Stimulated activated CD8-positive, alpha-beta memory T cell treated with anti-CD3 and anti-CD28 coated beads, Interleukin-12 subunit alpha, Interleukin-12 subunit beta, amount 100 ng/mL, for 24 hours (primary cell): ENCODE data around the gene CDA.

ENCODE experiments used
- DNase-seq: peaks from one replicate; pipeline ENCODE4 v3.0.0-alpha.2; 2020; ENCODE audit errors: extremely low read depth

Gene CDA

DNA sequence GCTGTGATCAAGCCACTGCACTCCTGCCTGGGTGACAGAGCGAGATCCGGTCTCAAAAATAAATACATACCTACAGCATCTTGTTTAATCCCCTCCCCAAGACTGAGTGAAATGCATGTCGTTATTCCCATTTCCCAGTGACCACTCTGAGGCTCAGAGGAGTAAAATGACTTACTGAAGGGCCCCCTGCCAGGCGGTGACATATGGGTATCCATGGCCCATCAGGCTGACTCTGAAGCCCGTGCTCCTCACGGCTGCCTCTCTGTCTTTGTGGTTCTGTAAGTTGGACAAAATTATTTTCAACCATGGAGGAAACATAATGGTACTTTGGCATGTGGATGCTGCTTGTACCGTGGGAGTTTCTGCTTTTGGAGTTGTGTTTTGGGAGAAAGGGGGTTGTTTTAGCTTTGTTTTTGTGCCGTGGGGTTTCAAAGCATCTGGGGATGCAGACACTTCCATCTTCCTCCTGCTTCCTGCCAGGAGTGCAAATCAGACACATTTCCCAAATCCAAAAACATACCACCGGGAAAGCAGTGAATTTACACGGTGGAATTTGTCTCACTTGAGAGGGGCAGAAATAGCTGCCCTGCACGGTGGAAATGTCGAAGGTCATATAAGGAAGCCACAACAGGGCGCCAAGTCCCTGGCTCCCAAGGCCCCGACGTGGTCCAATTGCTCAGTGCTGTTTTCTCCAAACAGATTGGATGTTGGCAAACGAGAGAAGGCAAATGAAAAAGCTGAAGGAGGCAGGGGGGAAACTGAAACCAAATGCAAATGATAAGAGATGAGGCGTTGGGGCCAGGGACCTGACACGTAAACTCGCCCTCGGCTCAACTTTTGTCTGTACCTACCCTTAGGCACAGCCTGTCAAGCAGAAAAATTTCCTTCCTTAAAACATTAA is 27.3 kb downstream of the CDA start:
- no peak for DNase-seq

- DNase-seq: no peak
These were observed 28.1 kb downstream of the CDA start for GRCh38 chr1:20616847-20617487.

DNA sequence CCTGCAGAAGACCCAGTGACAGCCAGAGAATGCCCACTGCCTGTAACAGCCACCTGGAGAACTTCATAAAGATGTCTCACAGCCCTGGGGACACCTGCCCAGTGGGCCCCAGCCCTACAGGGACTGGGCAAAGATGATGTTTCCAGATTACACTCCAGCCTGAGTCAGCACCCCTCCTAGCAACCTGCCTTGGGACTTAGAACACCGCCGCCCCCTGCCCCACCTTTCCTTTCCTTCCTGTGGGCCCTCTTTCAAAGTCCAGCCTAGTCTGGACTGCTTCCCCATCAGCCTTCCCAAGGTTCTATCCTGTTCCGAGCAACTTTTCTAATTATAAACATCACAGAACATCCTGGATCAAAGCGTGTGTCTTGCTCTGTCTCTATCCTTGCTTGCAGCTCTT is 29.7 kb downstream of the CDA start:
- DNase-seq: no peak

GRCh38 chr1:20619999-20620398 is 31.1 kb downstream of the CDA start:
- DNase-seq: no peak

GRCh38 chr1:20621012-20621411 is 32.1 kb downstream of the CDA start:
- no peak for DNase-seq

DNA sequence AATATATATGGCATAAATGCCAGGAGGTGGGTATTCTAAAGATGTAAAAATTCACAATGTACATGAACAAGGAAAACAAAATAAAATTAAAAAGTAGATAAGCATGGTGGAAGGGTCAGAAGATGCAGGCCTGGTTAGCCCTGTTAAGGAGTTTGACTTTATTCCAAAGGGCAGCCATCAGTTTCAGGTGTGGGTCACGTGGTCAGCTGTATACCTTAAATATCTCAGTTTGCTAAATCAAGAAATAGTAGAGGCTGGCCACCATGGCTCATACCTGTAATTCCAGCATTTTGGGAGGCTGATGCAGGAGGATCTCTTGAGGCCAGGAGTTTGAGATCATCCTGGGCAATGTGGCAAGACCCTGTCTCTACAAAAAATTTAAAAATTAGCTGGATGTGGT is 35.8 kb downstream of the CDA start:
- no peak for DNase-seq

- no peak for DNase-seq
These were observed 36.5 kb downstream of the CDA start for GRCh38 chr1:20625176-20626097.

DNA sequence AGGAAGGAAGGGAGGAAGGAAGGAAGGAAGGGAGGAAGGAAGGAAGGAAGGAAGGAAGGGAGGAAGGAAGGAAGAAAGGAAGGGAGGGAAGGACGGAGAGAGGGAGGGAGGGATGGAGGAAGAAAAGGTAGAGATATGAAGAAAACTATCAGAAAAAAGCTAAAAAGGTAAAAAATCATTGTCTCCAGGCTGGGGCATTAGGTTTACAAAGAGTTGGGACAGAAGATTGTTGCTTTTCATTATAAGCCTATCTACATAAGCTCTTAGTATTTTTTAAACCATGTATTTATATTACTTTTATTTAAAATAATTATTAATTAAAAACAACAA is 37.2 kb downstream of the CDA start:
- DNase-seq: no peak

GRCh38 chr1:20626524-20626923 is 37.6 kb downstream of the CDA start:
- DNase-seq: no peak

DNA sequence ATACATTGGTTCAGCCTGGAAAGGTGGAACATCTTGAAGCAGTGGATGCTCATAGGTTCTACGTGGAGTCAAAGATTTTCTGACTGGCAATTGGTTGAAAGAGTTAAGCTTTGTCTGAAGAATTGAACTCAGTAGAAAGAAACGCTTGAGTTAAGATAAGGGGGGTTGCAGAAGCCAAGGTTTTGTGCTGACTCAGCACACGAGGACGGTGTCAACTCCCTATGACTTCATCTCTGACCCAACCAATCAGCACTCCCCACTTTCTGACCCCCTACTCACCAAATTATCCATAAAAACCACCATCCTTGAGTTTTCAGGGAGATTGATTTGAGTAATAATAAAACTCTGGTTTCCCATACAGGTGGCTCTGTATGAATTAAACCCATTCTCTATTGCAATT is 41.8 kb downstream of the CDA start:
- DNase-seq: no peak

GRCh38 chr1:20632386-20632785 is 43.5 kb downstream of the CDA start:
- DNase-seq: no peak

DNA sequence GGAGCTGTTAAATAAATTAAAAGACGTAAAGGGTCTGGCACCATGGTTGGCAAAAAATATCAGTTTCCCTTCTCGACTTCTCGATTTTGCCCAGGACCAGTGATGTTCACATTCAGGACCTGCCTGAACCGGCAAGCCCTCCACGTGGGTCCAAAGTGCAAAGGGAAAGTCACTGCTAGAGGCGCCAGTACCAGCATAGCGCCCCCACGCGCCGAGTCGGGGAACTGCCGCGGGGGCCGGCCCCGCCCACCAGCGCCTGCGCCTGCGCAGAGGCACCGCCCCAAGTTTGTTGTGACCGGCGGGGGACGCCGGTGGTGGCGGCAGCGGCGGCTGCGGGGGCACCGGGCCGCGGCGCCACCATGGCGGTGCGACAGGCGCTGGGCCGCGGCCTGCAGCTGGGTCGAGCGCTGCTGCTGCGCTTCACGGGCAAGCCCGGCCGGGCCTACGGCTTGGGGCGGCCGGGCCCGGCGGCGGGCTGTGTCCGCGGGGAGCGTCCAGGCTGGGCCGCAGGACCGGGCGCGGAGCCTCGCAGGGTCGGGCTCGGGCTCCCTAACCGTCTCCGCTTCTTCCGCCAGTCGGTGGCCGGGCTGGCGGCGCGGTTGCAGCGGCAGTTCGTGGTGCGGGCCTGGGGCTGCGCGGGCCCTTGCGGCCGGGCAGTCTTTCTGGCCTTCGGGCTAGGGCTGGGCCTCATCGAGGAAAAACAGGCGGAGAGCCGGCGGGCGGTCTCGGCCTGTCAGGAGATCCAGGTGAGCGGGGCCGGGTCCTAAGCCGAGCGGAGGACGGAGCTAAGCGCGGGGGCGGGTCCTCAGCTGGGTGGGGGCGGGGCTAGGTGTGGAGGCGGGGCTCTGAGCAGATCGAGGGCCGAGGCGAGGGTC is 44.5 kb downstream of the CDA start, which contains the start of gene PINK1:
PINK1 (plus strand) TSS at position 269 of the 875 bp plus-strand sequence; CDS start at position 360, 91 bp downstream.
- peak; percentile 51 for DNase-seq

GRCh38 chr1:20634065-20634593 is 45.2 kb downstream of the CDA start:
- DNase-seq: no peak

DNA sequence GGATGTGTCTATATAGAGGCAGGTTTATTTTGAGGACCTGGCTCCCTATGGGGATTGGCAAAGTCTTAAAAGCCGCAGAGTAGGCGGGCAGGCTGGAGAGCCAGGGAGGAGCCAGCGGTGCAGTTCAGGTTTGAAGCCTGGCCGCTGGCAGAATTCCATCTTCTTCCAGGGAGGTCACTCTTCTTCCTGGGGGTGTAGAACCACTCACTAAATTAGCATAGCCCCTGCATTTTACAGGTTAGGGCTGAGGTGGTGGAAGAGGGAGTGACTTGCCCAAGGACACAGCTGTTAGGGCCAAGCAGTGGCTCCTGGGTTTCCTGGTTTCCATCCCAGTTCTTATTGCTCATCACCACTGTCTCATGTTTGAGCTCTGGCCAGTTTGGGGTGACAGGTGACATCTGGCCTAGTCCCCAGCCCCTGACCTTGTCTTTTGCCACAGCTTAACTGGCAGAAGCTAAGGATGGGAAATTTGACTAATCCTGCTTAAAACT is 45.7 kb downstream of the CDA start:
- no peak for DNase-seq

DNA sequence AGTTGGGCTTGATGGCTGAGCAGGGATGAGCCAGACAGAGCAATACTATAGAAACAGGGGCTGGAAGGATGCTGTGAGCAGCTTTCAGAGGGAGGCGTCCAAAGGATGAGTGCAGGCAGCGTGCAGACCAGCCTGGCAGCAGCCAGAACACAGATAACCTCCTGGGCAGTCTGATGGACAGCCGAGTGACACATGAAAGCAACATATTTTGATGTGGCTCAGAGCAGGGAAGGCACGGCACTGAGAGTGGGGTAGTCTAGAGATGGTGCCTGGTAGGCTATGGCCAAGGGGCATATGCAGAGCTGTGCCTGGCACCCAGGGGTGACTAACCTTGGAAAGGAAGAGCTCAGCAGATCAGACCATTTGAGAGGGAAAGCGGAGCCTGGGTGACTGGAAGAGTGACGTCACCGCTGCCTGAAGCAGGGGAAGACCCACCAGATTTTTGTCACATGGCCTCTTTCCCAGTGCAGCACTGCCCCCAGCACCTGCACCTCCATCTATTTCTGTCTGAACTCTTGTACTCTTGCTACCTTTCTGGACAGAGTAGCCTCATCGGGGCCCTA is 48.0 kb downstream of the CDA start:
- DNase-seq: no peak

- no peak for DNase-seq
These were observed 51.3 kb downstream of the CDA start for GRCh38 chr1:20640183-20640597.

- no peak for DNase-seq
These were observed 53.1 kb downstream of the CDA start for GRCh38 chr1:20641975-20642374.

DNA sequence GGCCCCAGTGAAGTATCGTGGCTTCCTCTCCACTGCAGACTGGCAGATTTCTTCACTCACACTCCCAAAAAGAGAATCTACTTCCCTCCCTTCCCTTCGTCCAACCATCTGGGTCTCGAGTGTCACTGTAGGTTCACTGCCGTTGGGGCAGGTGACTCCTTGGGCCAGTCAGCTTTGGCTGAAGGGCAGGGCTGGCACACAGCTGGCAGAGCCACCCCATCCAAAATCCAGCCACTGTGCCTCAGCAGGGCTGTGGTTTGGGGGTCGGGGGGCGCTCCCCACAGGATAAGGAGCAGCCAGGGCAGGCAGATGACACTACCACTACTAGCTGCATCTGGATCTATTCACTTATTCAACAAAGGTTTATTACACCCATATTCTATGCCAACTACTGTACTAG is 54.2 kb downstream of the CDA start:
- DNase-seq: no peak

DNA sequence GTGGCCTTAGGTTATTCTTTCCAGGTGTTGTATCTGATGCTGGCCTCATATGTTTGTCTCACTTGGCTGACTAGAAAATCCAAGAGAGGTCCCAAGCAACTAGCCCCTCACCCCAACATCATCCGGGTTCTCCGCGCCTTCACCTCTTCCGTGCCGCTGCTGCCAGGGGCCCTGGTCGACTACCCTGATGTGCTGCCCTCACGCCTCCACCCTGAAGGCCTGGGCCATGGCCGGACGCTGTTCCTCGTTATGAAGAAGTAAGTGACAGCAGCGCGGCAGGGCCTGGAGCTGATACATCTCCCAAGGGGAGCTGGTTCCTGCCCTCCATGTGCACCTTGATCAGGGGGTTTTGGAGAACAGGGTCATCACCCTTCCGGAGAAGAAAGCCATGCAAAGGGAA is 55.5 kb downstream of the CDA start:
- no peak for DNase-seq

DNA sequence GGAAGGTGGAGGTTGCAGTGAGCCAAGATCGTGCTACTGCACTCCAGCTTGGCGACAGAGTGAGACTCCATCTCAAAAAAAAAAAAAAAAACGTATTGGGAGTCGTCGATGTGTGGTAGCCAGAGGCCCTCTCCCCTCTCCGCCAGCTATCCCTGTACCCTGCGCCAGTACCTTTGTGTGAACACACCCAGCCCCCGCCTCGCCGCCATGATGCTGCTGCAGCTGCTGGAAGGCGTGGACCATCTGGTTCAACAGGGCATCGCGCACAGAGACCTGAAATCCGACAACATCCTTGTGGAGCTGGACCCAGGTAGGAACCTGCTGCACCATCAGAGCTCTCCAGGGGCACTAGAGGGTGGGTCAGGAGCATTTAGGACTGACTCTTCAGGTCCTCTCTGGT is 56.5 kb downstream of the CDA start:
- DNase-seq: no peak

DNA sequence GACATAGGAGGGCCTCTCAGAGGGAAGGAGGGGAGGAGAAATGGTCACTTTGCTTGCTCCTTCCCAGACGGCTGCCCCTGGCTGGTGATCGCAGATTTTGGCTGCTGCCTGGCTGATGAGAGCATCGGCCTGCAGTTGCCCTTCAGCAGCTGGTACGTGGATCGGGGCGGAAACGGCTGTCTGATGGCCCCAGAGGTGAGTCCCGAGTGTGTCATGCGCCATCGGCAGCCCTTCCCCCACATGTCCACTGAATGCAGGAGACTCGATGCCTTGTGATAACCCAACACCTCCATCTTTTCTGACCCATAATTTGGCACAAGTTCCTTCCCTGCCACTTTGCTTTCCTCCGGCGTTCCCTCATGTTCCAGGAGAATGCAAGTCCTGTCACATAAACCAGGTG is 59.5 kb downstream of the CDA start:
- no peak for DNase-seq
